HG03108 (cell line): ENCODE measurements around the gene UQCC5.

Experiments
- ATAC-seq: cut with Tn5 transposase; IDR thresholded peaks from one replicate; pipeline ENCODE4 v1.9.1; 2021; ENCODE audit warnings: moderate library complexity; ENCODE audit not compliant: unreplicated experiment

Gene UQCC5

DNA sequence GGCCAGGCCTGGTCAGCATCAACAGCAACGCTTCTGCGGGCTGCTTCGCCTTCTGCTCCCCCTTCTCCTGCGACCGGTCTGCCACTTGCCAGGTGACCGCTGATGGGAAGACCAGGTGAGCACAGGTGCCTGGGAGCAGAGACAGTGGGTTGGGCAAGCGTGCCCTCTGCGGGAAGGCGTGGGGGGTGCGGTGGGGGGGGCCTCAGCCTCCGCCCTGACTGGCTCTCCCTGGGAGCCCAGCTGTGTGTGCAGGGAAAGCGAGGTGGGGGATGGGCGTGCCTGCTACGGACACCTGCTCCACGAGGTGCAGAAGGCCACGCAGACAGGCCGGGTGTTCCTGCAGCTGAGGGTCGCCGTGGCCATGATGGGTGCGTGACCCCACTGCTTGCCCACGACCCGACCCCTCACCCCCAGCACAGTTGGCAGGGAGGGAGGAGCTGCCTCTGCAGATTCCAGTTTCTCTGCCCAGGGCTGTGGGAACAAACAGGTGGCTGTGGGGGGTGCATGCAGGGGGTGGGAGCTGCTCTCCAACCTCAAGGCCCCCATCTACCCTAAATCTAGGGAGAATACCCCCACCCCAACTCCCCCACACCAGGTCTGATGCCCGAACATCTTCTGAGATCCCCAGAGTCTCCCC lies 32.5 kb upstream of the UQCC5 start:
- no peak for ATAC-seq

DNA sequence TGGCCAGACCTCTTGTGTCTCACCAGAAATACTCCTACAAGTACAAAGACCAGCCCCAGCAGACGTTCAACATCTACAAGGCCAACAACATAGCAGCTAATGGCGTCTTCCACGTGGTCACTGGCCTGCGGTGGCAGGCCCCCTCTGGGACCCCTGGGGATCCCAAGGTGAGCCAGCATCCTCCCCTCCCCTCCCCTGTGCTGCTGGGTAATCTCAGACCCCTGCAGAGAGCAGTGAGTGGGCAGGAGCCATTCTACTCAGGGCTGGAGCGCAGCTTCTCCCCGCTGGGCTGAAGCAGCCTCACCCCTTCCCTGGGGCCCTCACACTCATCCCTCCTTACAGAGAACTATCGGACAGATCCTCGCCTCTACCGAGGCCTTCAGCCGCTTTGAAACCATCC lies 31.4 kb upstream of the UQCC5 start:
- no peak for ATAC-seq

DNA sequence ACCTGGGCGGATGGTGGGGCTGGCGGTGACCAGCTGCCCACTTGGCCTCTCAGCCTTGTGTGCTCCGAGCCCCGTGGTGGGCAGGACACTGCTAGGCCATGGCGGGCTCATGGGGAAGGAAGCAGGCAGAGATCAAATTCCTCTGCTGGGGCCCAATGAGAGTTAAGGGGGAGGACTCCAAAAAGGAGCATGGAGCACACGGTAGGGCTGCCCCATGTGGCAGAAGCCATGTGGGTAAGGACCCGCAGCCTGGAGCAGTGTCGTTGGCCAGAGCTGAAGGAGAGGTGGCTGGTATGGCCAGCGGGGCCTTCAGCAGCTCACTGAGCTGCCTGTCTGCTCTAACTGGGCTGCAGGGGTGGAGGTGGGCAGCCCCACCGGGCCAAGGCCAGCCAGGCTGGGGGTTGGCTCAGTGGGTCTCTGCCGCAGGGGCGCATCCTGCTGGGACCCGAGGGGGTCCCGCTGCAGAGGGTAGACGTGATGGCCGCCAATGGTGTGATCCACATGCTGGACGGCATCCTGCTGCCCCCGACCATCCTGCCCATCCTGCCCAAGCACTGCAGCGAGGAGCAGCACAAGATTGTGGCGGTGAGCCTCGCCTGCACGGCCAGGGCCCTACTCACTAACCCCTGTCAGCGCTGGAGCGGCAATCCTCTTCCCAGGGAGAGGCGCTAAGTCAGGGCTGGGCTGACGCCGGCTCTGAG lies 30.0 kb upstream of the UQCC5 start:
- ATAC-seq, result no peak

DNA sequence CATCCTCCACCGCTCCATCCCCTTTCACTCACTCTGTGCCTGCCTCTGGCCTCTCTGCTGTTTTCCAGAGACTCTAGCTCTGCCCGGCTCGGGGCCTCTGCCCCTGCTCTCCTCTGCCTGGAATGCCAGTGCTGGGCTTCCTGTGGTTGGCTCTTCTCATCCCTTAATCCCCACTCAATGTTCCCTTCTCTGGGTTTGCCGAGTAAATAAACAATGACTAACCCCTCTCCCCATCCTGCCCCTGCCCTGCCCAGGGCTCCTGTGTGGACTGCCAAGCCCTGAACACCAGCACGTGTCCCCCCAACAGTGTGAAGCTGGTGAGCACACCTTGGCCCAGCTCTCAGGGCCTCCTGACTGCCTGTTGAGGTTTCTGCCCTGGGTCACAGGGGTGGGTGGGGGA lies 29.0 kb upstream of the UQCC5 start:
- no peak for ATAC-seq

DNA sequence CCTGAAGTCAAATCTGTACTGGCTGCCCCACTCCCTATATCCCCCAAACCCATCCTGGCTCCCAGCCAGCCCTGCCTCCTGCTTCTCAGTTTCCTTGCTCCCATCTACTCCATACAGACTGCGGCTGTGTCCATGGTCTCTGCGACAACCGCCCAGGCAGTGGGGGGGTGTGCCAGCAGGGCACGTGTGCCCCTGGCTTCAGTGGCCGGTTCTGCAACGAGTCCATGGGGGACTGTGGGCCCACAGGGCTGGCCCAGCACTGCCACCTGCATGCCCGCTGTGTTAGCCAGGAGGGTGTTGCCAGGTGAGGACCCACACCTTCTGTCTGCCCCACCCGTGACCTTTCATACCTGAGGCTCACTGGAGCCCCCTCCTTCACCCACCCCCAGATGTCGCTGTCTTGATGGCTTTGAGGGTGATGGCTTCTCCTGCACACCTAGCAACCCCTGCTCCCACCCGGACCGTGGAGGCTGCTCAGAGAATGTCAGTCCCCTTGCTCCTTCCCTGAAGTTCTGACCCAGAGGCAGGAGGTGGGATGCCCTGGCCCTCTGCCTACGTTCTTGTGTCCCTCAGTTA lies 26.6 kb upstream of the UQCC5 start:
- no peak for ATAC-seq

DNA sequence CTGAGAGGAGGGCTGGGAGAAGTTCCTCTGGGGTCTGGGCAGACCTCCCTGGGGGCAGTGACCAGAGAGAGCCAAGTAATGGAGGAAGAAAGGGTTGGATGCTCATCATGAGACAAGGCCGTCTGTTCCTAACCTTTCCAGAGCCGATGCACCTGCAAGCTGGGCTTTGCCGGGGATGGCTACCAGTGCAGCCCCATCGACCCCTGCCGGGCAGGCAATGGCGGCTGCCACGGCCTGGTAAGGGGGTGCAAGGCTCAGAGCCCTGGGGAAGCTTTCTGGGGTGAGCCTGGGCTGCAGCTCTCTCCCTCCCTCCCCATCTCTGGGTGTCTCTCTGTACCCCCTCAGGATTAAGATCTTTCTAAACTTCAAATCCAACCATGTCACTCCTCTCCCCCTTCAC lies 24.9 kb upstream of the UQCC5 start:
- ATAC-seq, result no peak

DNA sequence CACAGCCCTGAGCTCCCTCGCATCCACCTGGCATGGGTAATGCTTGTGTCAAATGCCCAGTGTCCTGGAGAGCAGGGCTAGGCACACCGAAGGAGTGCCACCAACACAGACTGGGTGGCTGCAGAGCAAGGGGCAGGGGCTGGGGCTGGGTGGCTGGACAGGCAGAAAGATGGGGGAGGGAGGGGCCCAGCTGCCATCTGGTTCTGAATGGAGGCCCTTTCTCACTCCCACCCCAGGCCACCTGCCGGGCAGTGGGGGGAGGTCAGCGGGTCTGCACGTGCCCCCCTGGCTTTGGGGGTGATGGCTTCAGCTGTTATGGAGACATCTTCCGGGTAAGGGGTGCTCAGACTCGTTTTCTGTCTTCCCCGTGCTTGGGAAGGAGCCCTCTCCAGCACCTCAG lies 24.3 kb upstream of the UQCC5 start:
- ATAC-seq, result no peak

DNA sequence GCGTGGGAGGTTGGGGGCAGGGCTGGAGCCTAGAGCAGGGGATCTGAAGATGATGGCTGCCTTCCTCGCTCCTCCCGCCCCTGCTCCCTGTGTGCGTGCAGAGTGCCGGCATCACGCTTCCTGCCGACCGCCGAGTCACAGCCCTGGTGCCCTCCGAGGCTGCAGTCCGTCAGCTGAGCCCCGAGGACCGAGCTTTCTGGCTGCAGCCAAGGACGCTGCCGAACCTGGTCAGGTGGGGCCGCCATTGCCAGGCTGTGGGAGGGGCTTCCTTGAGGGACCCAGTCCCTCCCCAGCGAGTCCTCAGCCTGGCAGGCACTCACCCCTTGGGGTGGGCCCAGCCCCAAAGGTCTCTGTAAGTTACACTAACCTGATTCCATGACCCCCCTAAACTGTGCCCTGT lies 23.7 kb upstream of the UQCC5 start:
- ATAC-seq, result no peak

DNA sequence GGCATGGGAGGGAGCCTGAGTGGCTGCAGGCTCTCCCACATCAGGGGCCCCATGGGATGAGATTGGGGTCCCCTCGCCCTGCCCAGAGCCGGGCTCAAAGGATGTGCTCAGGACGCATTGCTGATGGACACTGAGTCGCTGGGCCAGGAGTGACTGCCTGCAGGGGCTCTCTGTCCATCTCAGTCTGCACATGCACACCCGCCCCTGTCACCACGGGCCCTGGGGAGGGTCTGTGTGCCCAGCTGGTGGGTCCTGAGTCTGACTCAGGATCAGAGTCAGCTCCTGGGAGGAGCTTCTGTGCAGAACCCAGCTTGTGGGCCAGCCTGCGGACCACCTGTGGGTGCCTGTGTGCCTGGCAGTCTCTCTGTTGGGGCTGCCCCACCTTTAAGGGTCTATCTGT lies 23.1 kb upstream of the UQCC5 start:
- no peak for ATAC-seq

DNA sequence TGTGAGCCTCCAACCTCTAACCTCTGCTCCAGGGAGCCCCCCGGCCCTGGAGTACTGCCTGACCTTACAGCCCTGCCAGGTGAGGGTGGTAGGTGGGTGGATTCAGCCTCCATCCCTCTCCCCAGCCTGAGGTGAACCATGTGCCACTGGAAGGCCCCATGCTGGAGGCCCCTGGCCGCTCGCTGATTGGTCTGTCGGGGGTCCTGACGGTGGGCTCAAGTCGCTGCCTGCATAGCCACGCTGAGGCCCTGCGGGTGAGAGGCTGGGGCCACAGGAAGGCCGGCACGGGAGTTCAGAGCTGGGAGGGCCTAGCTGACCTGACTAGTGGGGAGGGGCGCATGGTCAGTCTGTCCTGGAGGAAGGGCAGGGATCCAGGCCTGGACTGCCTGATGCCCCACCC lies 21.8 kb upstream of the UQCC5 start:
- no peak for ATAC-seq

DNA sequence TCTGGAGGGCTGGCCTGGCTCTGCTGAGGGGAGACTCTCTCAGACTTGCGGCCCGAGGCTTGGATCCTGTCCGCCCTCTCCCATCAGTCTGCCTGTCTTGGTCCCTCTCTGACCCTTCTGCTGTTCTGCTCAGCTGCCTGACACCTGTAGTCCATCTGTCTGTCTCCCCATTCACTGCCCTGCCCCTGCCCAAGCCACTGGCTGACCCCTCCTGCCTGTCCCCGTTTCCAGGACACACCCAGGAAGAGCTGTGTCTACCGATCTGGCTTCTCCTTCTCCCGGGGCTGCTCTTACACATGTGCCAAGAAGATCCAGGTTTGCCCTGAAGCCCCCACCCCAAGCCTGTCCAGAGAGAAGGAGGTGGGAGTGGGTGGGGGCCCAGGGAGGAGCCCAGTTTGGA lies 21.2 kb upstream of the UQCC5 start:
- ATAC-seq, result no peak

DNA sequence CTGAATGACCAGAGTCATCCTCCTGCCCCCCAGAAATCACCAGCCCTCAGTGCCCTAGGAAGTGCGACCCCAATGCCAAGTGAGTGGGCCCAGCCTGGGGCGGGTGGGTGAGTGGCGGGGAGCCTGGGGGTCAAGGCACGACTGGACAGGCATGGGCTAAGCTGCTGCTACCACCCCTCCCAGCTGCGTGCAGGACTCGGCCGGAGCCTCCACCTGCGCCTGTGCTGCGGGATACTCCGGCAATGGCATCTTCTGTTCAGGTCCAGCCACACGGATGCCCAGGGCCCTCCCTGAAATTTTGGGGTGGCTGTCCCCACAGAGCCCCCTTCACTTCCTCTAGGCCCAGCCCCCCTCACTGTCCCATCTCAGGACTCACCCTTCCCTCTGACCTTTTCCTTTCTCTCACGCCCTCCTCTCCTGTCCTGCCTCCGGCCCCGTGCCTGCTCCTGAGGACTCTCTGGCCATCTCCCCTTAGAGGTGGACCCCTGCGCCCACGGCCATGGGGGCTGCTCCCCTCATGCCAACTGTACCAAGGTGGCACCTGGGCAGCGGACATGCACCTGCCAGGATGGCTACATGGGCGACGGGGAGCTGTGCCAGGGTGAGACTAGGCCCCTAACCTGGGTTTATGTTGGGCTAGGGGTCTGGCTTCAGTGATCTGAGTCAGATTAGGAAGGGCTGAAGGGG lies 19.8 kb upstream of the UQCC5 start:
- ATAC-seq, result no peak

DNA sequence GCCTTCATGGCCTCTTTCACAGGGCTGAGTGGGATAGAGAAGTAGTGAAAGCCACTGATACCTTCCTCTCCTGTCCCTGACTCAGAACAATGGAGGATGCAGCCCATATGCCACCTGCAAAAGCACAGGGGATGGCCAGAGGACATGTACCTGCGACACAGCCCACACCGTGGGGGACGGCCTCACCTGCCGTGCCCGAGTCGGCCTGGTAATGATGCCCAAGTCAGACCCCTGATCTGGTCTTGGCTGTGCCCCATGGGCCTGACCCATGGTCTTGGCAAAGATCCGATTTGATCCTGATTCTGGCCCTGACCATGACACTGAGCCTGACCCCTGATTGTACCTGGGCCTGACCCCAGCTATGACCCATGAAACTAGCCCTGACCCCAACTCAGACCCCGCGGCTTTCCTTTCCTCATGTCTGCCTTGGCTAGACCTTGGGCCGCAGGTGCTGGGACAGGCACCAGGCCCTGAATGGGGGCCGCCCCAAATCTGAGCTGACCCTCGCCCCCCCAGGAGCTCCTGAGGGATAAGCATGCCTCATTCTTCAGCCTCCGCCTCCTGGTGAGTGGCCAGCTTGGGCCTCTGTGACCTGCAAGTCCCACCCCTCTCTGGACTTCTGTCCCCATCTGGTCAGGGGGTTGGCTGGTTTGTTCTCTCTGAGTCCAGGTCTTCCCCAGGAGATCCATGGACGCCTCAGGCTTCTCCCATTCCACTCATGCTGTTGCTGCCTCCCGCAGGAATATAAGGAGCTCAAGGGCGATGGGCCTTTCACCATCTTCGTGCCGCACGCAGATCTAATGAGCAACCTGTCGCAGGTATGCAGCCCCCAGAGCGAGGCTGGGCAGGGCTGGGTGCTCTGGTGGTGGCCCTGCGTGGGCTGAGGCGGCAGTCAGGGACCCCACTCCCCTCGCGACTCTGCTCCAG lies 18.3 kb upstream of the UQCC5 start:
- ATAC-seq, result no peak

DNA sequence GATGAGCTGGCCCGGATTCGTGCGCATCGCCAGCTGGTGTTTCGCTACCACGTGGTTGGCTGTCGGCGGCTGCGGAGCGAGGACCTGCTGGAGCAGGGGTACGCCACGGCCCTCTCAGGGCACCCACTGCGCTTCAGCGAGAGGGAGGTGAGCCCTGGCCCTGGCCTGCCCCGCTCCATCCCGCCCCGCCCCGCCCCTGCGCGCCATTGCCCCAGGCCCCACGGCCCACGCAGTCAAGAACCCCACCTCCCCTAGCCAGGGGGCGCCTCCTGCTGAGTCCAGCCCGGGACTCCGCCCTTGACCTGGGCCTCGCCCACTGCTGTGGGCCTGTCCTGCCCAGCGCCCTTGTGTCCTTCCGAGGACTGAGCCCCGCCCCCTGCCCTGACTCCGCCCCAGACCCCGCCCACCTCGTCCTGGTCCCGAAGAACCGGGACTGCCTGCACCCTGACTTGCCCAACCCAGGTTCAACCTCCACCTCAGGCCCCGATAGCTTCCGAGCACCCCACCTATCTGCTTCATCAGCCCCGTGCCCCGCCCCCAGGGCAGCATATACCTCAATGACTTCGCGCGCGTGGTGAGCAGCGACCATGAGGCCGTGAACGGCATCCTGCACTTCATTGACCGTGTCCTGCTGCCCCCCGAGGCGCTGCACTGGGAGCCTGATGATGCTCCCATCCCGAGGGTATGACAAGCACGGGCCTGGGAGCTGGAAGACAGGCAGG lies 17.5 kb upstream of the UQCC5 start:
- ATAC-seq, result no peak

DNA sequence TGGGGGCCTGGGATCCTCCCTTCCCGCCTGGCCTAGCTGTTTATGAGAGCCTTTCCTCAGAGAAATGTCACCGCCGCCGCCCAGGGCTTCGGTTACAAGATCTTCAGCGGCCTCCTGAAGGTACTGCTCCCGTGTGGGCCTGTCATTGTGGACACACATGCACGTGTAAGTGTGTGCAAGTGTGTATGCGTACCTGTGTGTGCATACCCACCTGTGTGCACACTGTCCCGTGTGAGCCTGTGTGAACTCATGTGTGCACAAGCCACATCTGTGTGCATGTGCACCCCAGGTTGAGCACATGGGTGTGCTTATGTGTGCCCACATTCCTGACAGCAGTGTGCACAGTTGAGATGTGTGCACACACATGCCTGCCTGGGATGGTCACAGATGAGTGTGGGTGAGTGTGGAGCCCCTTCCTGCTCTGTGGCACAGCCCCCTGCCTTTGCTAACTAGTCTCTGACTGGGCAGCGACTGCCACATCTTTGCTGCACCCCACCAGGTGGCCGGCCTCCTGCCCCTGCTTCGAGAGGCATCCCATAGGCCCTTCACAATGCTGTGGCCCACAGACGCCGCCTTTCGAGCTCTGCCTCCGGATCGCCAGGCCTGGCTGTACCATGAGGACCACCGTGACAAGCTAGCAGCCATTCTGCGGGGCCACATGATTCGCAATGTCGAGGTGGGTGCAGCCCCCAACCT lies 16.8 kb upstream of the UQCC5 start:
- no peak for ATAC-seq

DNA sequence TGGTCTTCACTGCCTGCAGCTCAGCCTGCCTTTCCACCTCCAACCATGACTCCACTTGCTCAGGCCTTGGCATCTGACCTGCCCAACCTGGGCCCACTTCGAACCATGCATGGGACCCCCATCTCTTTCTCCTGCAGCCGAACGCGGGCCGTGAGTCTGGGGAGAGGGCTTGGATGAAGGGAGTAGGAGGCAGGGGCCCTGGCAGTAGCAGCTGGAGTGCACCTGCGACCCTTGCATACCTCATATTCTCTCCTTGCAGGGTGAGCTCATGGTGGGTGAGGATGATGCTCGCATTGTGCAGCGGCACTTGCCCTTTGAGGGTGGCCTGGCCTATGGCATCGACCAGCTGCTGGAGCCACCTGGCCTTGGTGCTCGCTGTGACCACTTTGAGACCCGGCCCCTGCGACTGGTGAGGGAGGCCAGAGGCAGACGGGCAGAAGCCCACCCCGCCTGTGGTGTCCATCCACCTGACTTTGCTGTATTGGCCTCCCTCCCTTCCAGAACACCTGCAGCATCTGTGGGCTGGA lies 16.2 kb upstream of the UQCC5 start:
- ATAC-seq, result no peak

DNA sequence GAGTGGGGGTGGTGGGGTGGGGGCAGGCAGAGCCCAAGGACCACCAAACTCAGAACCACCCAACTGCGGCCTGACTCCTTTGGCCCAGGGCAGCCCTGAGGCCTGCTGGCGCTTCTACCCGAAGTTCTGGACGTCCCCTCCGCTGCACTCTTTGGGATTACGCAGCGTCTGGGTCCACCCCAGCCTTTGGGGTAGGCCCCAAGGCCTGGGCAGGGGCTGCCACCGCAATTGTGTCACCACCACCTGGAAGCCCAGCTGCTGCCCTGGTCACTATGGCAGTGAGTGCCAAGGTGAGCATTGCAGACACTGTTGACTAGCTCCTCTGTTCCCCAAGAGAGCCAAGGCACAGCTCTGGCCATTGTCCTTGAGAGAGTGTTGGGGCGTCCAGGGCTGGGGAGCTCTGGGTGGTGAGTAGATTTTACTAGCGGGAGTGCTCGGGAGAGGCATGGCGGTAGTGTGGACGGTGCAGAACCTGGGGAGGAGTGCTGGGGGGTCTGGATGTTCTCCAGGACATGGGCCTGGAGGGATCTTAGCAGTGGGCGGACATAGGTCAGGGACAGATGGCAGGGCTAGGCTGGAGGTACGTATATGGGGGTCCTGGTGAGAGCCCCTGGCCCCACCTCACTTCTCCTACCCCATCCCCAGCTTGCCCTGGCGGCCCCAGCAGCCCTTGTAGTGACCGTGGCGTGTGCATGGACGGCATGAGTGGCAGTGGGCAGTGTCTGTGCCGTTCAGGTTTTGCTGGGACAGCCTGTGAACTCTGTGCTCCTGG lies 15.5 kb upstream of the UQCC5 start:
- no peak for ATAC-seq

DNA sequence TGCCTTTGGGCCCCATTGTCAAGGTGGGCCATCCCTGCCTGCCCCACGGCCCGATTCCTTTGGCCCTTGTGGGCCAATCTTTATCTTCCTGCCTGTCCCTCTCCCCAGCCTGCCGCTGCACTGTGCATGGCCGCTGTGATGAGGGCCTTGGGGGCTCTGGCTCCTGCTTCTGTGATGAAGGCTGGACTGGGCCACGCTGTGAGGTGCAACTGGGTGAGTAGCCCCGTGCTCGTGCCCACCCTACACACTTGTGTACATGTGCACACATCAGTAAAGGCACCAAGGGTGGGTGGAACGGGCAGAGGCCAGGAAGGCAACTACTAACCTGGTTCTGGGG lies 14.9 kb upstream of the UQCC5 start:
- no peak for ATAC-seq
